Mesothelial cell of epicardium (in vitro differentiated cells): Measurements from ENCODE around the gene STAT4. TPM values are rescaled to one million over a fixed set of nuclear protein-coding genes. Genes with fewer than 3 reads are reported as not detected.
A peak's percentile ranks its signal among the peaks of the same experiment; 100 is the strongest.

ENCODE experiments used
- DNase-seq, 2 experiments: peaks; one replicate each; pipeline ENCODE4 v3.0.0; 2021; ENCODE audit warnings: low spot score in 2 of 2; ENCODE audit not compliant: unreplicated experiment in 2 of 2
- H3K27ac Mint-ChIP-seq: 2 replicates; pipeline ENCODE4 v1.8.0; 2021; ENCODE audit warnings: mixed read lengths
- H3K27me3 Mint-ChIP-seq: 2 replicates; pipeline ENCODE4 v1.8.0; 2021; ENCODE audit warnings: low read depth, mixed read lengths
- H3K36me3 Mint-ChIP-seq: 2 replicates; pipeline ENCODE4 v1.8.0; 2021; ENCODE audit warnings: mixed read lengths
- H3K4me1 Mint-ChIP-seq: 2 replicates; pipeline ENCODE4 v1.8.0; 2021; ENCODE audit warnings: mixed read lengths
- H3K4me3 Mint-ChIP-seq: 2 replicates; pipeline ENCODE4 v1.8.0; 2021; ENCODE audit warnings: mild to moderate bottlenecking, moderate library complexity, mixed read lengths
- H3K9me3 Mint-ChIP-seq: 2 replicates; pipeline ENCODE4 v1.8.0; 2021; ENCODE audit warnings: mixed read lengths
- CTCF ChIP-seq: fragments of 200-600 bp; sonication (generic); IDR thresholded peaks from one replicate; pipeline ENCODE4 v1.5.0; 2021; ENCODE audit warnings: antibody characterized with exemption; ENCODE audit not compliant: unreplicated experiment
- total RNA-seq: library from RNA; stranded (reverse); gene quantifications from 3 replicates; pipeline ENCODE4 v1.2.1, GENCODE V29; 2021

STAT4 gene
- total RNA-seq, 1 donor from 2014 or later = 2.4 TPM

- no peak for DNase-seq
- Mint-ChIP-seq H3K27me3 (no peaks in the 10 kb centered on the region), H3K4me1 (peaks cover 13% of the 10 kb centered on the region), H3K36me3 (peaks cover 35% of the 10 kb centered on the region), H3K27ac (no peak overlapping the region), H3K9me3 (peaks cover 4% of the 10 kb centered on the region), H3K4me3 (no peak overlapping the region)
- TF ChIP-seq CTCF = no peak
These were observed 141.0 kb downstream of the STAT4 start for GRCh38 chr2:191009541-191010374.

- H3K27me3 Mint-ChIP-seq = no peaks in the 10 kb centered on the region
- peaks cover 13% of the 10 kb centered on the region for H3K4me1 Mint-ChIP-seq
- peak overlapping the region; percentile 58 for H3K27ac Mint-ChIP-seq
- no peak for TF ChIP-seq CTCF
- peaks cover 4% of the 10 kb centered on the region for H3K9me3 Mint-ChIP-seq
- no peak for DNase-seq
- H3K4me3 Mint-ChIP-seq = no peak overlapping the region
- H3K36me3 Mint-ChIP-seq = peaks cover 50% of the 10 kb centered on the region
These were observed 142.5 kb downstream of the STAT4 start for GRCh38 chr2:191008286-191008685.

- Mint-ChIP-seq H3K27ac (no peak overlapping the region), H3K4me1 (peaks cover 13% of the 10 kb centered on the region), H3K27me3 (no peaks in the 10 kb centered on the region), H3K36me3 (peaks cover 60% of the 10 kb centered on the region), H3K4me3 (no peak overlapping the region), H3K9me3 (peaks cover 4% of the 10 kb centered on the region)
- no peak for DNase-seq
- no peak for TF ChIP-seq CTCF
These were observed 143.6 kb downstream of the STAT4 start for GRCh38 chr2:191006997-191007783.

- no peak overlapping the region for H3K27ac Mint-ChIP-seq
- peaks cover 4% of the 10 kb centered on the region for H3K9me3 Mint-ChIP-seq
- no peak for DNase-seq
- H3K36me3 Mint-ChIP-seq = peaks cover 65% of the 10 kb centered on the region
- no peak overlapping the region for H3K4me3 Mint-ChIP-seq
- peaks cover 9% of the 10 kb centered on the region for H3K4me1 Mint-ChIP-seq
- no peak for TF ChIP-seq CTCF
- no peaks in the 10 kb centered on the region for H3K27me3 Mint-ChIP-seq
These were observed 144.5 kb downstream of the STAT4 start for GRCh38 chr2:191006297-191006696.

- no peaks in the 10 kb centered on the region for H3K27me3 Mint-ChIP-seq
- H3K4me3 Mint-ChIP-seq = no peak overlapping the region
- peaks cover 4% of the 10 kb centered on the region for H3K9me3 Mint-ChIP-seq
- TF ChIP-seq CTCF = no peak
- no peak for DNase-seq
- H3K4me1 Mint-ChIP-seq = peaks cover 2% of the 10 kb centered on the region
- no peak overlapping the region for H3K27ac Mint-ChIP-seq
- peaks cover 77% of the 10 kb centered on the region for H3K36me3 Mint-ChIP-seq
These were observed 147.1 kb downstream of the STAT4 start for GRCh38 chr2:191003405-191004309.
